ENCODE results near the gene ACOX2.

ACOX2 gene

DNA sequence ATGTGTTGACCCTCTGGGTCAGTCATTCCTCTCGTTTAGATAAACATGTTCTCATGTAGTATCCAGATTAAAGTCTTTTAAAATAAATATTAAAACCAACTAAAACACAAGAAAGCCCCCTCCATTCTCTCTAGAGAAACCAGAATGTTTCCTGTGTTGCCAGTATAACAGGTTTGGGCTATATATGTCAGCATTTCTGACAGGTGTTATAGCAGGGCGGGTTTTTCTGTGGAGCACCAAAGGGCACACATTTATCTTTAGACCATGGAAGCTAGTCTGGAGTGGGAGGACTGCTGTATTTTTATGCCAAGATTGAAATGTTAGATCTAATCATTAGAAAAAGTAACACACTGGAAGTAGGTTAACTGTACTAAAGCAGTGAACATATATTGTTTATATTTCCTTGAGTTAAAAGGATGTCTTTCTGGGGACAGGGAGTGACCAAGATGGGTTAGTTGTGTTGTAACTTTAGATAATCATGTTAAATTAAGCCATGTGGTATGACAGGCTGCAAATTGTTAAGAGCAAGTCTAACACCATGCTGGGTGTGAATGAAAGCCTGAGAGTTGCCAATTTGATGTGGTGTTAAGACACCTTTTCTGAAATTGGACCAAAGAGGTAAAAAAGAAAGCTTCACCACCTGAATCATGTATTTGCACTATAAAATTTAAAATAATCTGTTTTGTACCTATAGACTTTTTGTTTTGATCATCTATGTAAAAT lies 29.5 kb downstream of the ACOX2 start:
- no peak for DNase-seq (ENCODE audit: low read depth)

DNA sequence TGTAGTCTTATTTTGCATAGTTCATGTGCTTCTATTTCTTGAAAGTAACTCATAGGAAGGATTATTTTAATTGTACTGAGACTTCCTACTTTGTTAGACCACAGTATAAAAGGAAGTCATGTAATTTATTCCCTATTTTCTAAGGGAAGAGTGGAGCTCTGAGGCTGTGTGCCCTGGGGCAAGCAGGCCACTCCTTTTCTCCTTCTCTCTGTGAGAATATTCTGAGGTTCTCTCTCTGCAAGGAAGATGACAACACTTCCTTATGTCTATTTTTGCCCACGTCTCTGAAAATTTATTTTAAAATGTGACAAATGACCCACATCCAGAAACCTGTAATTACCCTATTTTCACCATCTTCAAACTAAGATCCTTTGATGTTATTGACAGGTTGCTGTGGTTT lies 34.1 kb downstream of the ACOX2 start:
- DNase-seq (ENCODE audit: low read depth) = no peak

DNA sequence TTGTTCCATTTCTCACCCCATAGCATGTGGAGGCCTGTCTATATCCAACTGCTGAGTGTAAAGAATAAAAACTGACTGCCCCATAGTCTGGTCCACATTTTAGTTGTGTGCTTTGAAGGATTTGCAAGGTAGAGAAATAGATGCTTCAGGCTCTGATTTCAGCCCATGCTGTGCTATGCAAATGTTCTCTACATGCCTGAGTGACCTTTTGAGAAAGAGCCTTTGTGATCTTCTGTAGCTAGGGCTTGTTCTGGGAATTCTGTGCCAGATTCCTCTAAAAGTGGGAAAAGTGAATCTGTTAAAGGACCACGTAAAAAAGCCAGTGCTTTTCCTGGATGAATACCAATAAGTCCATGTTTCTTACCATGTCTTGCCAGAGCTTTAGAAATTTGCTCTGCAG lies 39.9 kb downstream of the ACOX2 start:
- DNase-seq (ENCODE audit: low read depth) = no peak

DNA sequence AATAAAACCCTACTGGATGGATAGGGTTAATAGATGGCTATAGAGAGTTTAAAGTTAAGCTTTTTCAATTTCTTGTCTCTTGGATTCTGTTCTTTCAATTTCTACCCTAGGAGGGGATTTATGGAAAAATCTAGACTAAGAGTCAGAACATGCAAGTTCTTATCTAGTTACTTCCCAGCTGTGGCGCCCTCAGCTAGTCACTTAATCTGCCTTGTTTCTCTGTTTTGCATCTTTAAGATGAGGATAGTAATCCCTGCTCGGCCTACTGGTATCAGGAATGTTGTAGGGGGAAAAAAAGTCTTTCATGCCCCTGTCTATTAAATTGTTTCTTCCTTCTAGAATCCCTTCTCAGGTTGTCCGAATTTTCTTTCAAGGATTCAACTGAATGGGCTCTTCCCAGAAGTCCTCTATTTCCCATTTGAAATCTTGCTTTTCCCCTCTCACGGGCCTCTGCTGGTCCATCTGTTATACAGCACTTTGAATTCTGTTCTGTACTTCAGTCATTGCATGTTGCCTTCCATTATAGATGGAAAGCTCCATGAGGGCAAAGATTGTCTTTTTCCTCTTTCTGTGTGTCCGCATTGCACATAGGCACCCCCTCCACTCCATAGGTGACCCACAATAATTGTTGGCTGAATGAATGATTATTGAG lies 40.7 kb downstream of the ACOX2 start:
- DNase-seq (ENCODE audit: low read depth) = no peak

DNA sequence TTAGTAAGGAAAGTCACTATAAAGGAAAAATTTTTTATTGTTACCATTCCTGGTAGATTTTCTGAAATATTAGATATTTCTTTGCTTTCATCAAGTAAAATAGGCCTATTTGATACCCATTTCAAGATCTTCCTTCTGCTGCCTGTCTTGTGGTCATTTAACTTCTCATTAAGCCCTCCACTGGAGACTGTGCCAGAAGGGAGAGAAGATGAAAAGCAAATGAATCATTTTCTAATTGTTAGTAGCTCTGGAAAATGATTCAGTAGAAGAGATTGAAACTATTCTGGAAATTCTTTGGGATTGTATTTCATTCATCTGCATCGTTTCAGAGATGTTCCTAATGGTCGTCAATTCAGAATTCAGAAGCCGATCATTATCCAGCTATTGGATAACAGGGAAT lies 41.9 kb downstream of the ACOX2 start:
- DNase-seq (ENCODE audit: low read depth) = no peak

DNA sequence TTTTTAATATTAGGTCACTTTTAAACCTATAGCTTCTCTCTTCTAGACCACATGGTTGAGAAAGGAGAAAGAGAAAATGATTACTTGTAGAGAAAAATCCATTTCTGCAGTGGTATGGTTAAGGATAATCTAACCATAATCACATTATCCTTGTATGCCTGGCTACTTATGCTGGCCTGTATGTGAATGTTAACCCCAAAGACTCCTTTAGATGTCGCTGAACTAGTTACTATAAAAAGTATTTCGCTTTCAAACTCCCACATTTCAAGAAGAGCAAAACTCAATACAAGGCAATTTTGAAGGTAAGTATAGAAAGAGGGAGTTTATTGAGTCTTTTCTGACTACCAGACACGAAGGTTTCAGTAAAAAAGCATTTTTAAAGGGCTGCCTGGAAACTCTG lies 42.9 kb downstream of the ACOX2 start:
- no peak for DNase-seq (ENCODE audit: low read depth)

DNA sequence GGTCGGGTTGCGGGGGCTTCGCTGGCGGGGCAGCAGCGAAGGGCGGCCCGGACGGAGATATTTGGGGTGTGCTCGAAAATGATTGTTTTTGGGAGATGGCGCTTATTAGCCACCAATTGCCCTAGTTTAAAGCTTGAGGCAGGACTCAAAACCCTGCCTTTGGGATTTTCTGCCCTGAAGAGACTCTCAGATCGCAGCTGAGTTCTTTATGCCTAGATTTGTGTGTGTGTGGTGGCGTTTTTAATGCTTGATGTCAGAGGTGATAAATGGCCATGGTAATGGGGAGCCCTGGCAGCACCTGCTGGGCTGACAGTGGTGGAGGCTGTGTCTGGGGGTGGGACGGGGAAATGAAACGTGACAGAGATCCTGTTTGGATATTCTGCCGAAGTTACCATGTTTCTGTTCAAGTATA lies 44.5 kb downstream of the ACOX2 start:
- DNase-seq (ENCODE audit: low read depth) = no peak

DNA sequence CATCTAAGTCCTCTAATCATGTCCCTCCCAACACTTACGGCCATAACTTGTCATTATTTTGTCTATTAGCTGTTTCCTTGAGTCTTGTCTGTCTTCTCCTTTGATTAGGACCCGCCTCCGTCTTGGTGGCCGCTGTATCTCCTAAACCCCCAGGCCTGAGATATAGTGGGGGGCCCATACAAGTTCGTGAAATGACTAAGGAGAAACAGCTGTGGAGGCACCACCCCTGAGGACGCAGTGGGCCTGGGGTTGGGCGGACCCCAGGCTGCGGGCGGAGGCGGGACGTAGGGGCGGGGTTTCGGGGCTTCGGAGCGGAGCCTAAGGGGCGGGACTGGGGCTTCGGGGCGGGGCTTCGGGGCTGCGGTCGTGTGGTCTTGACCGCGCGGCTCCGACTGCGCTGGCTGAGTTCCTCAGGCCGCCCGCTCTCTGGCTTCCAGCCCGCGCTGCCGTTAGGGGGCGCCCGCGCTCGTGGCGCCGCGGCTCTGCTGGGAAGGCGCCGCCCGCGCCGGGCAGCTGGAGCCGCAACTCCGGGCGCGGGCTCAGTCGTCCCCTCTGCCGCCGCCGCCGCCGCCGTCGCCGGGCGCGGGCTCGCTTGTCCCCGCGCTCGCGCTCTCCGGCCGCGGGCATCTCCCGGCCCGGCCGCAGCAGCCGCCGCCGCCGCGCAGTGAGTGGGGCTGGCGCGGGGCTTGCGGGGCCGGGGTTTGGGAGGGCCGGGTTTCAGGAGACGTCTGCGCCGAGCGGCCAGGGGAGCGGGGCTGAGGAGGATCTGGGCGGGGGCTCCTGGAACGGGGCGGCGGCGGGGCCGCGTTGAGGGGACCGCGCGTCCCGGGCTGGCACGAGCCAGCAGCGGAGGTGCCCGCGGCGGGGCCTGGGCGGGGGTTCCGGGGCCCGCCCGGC lies 45.2 kb downstream of the ACOX2 start, which contains the start of gene KCTD6:
TSS of gene KCTD6 (plus strand) at position 591 of the 897 bp plus-strand sequence. CDS start 6,660 bp downstream, outside the sequence.
- peak; percentile 74 for DNase-seq (ENCODE audit: low read depth)

DNA sequence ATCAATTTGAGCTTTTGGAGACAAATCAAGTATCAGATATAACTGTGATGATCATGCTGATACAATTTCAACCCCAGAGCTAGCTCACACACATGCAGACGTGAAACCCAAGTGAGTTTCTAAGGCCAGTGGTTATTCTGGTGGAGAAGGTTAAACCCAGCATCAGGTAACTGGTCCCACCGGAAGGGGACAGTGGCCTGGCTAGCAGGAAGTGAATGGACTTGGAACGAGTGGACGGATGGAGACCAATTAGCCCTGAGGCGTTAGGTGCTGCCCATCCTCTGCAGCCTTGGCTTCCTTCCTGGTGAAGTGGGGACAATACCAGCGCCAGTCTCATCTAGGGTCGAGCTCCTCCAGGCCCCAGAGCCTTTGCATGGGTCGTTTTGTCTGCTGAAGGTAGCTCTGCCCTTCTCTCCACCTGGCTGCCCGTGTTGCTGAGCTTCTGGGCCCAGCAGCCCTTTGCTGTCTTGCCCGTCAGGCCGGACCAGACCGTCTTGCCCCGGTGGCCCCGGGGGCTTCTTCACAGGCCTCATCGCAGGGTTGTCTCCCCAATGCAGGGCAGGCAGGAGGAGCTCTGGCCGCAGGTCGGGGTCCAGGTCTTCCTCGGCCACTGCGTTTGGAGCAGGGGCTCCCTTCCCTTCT lies 46.0 kb downstream of the ACOX2 start:
- DNase-seq (ENCODE audit: low read depth) = no peak

DNA sequence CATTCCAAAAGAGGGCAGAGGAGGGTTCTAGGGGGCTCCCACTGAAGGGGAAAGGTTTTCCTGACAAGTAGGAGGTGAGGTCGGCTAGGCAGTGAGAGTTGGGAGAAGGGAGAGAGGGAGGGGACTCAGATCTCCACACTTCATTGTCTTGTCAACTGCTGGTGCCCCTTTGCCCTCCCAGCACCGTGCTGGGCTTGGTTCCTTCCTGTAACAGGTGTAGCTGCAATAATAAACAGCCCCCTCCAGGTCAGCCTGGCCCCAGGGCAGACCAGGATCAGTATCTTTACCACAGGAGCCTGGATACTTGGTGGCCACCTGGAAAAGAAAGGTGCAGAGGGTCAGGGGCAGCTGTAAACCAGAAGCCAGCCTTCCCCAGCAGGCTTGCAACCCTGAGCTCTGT lies 48.0 kb downstream of the ACOX2 start:
- DNase-seq (ENCODE audit: low read depth) = no peak

DNA sequence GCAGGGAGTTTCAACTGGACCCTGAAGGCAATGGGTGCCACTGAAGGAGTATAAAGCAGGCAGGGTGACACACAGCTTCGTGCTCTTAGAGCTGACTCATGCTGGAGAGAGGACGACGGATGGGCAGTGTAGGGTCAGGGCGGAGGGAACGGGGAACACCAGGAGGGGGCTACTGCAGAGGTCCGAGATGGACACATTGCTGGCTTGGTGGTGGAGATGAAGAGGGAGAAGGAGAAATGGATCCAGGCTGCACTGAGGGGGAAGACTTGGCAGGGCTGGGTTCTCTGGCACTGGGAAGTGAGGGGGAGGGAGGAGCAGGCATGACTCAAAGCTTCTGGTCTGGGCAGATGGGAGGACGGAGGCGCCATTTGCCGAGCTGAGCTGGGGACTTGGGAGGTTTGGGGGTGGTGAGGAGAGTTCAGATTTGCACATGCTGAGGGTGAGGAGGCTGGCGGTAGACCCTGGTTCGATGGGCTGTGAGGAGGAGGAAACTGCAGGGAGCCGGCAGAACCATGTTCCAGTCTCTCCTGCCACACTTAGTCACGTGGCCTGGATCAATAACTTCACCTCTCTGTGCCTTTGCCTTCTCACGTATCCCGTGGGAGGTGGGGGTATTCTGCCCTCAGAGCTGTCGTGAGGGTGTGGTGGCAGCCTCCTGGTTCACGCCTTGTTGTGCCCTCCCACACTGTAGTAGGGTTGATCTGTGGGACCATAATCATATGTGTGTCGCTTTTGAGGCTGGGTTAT lies 49.7 kb downstream of the ACOX2 start:
- no peak for DNase-seq (ENCODE audit: low read depth)

DNA sequence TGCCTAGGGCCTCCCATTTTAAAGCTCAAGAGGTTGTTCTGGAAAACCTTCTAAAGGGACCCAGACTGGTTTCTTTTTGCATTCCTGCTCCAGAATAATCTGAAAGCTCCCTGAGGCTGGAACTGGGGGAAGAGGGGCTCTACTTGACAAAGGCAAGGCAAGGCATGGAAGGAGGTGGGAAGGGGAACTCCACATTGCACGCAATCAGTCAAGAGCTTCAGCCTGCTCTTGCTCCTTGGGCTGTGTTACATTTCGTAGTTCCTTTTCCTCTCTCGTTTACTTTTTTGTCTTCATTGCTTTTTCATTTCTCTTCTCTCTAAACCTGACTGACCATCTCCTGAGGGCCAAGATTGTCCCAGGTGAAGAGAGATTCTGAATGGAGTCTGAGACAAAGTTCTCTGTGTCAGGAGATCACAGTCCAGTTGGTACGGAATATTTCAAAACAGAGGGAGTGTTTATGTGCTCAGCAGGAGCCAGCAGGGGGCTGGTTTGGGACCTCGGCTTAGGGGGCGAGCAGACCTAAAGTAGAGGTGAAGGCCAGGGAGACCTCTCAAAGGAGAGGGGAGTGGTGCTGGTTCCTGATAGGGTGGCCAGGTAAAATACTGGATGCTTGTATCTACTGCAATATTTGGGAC lies 51.1 kb downstream of the ACOX2 start:
- no peak for DNase-seq (ENCODE audit: low read depth)

DNA sequence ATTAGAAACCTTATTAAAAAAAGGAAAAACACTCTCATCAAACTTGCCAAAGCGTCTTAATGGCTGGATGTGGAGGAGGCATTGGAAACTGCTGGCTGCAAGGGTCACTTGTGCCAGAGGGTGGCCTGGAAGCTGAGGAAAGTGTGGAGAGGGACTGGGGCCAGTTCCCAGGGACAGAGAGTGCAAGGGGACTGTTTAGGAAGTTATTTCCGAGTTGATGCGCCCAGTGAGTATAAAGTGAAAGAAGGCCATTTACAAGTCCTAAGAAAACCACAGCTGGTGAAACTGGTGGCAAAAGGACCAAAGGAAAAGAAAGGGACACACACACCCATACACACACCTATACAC lies 52.3 kb downstream of the ACOX2 start:
- DNase-seq (ENCODE audit: low read depth) = no peak

DNA sequence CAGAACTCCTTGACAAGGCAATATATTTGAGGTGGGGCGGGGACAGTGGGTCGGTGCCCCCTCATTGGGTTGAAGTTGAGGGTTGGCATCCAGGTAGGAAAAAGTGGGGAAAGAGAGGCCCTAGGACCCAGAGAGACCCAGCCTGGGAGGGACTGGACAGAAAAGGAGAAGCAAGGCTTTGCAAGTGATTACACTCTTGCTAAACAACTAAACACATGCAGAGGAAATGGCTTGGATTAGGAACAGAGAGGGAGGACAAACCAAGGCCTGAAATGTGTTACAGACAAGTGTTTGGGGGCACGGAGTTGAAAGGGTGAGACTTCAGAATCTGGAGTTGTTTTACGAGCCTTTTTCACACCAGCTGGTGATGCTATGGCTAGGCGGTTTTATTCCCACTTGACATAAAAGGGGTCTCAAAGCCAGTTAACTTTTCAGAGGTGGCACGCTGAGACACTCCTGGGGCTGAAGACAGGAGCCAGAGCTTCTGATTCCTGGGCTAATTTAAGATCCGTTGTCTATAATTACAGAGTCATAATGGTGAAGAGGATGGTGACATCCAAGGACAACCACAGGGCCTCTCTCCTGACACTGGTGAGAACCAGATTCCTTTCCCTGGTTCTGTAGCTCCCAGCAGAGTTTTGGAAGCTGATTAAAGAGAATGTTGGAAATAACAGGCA lies 52.8 kb downstream of the ACOX2 start:
- DNase-seq (ENCODE audit: low read depth) = no peak

DNA sequence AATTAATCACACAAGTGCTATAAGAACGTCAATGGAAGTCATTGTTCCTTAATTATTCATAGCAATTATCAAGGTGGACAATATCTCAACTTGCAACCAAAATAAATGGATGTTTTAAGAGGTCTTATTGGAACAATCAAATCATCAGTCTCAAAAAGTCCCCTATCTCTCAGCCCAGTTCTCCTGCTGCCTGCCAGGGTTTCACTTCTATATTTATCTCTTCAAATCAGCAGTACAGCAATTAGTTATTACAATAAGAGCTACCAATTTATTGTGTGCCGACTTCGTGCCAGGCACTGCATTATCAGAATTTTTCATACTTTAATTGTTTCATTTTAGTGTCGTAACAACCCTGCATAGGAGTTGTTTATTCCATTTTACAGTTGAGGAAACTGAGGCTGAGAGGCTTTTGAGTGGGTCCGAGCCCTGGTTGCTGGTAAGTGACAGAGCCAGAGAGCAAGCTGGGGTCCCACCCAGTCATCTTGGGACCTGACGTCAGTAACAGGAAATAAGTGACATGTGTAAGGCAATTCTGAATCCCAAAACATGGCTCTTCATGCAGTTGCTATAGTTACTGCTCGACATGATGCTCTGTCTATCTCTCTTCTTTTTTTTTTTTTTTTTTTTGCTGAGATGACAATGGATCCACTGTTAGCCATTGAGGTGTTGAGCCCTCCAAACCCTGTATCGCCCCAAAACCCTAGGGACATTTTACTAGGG lies 53.9 kb downstream of the ACOX2 start:
- DNase-seq (ENCODE audit: low read depth) = no peak

DNA sequence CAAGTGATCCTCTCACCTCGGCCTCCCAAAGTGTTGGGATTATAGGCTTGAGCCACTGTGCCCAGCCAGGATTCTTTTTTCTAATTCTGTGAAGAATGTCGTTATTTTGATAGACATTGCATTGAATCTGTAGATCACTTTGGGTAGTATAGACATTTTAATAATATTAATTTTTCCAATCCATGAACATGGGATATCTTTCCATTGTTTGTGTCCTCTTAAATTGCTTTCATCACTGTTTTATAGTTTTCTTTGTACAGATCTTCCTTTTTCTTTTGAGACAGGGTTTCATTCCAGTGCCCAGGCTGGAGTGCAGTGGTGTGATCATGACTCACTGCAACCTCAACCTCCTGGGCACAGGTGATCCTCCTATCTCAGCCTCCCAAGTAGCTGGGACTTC lies 56.7 kb downstream of the ACOX2 start:
- no peak for DNase-seq (ENCODE audit: low read depth)

DNA sequence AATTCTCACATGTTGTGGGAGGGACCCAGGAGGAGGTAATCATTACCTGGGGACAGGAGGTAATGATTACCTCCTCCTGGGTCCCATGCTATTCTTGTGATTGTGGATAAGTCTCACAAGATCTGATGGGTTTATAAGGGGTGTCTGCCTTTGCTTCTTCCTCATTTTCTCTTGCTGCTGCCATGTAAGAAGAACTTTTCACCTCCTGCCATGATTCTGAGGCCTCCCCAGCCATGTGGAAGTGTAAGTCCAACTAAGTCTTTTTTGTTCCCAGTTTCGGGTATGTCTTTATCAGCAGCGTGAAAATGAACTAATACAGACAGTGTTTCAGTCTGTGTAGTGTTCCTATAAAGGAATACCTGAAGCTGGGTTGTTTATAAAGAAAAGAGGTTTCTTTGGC lies 58.2 kb downstream of the ACOX2 start:
- DNase-seq (ENCODE audit: low read depth) = no peak

DNA sequence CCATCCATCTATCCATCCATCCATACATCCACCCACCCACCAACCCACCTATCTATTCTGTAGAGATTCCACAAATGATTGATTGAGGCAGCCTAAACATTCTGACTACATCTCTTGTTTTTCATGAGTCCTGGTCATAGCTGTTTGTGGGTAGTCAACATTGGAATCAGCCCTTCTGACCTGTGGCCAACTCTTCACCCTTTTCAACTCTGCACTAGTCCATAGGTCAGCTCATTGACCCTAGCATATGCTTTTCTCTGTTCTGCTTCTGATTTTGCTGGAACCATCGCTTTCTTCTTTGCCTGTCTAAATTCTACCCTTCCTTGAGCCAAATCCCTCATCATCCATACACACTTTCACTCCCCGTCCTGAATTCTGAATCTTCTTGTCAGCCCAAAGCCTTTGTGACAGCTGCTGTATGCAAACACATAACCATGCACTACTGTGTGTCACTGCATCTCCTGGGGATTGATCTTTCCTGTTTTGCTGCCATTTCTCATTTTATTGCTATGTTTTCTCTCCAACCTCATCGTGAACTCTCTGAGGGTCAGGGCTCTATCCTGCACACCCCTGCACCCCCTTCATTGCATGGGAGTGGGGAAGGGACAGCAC lies 61.9 kb downstream of the ACOX2 start:
- DNase-seq (ENCODE audit: low read depth) = no peak

DNA sequence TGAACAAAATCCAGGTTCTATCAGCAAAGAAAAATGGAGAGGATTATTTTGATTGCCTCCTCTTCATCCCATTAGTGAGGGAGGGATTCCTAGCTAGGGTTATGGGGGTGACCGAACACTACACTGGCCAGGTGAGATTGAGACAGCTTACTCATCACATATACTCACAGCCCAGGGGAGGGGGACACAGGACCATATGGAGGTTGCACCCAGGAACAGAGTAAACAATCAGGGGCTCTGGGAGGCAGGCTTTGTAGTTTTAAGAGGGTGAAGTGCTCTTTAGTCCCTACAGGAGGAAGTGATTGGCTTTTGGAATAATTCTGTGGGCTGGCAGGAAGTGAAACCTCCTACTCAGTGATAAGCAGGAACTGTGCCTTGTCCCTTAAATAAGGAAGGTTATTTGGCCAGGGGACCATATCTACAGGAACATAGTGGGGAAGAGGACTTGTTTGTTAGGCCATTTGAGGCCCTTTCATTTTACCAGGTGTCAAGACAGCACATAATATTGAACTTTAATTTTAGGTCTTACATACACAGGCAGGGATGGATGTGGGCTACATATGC lies 62.6 kb downstream of the ACOX2 start:
- no peak for DNase-seq (ENCODE audit: low read depth)
